Measurements from ENCODE around the gene PTPRD.
"Not testable (repeated sequence)": the region's sequence is repeated elsewhere in the genome, so short reads cannot be mapped to it uniquely, and the experiment has no call there.

PTPRD gene

GRCh38 chr9:10434412-10434811 is 178.4 kb downstream of the PTPRD start:
- H3K9me3 Mint-ChIP-seq: peaks cover 7% of the 10 kb centered on the region
- no peaks in the 10 kb centered on the region for H3K4me1 Mint-ChIP-seq (ENCODE audit: low read depth)
- no peak overlapping the region for H3K27ac Mint-ChIP-seq
- H3K27me3 Mint-ChIP-seq: no peaks in the 10 kb centered on the region
- DNase-seq: no peak
- no peak overlapping the region for H3K4me3 Mint-ChIP-seq
- H3K36me3 Mint-ChIP-seq (ENCODE audit: low read depth): no peaks in the 10 kb centered on the region

- no peak for DNase-seq
- no peak overlapping the region for H3K27ac Mint-ChIP-seq
- H3K4me3 Mint-ChIP-seq: no peak overlapping the region
- H3K36me3 Mint-ChIP-seq (ENCODE audit: low read depth): no peaks in the 10 kb centered on the region
- no peaks in the 10 kb centered on the region for H3K27me3 Mint-ChIP-seq
- H3K4me1 Mint-ChIP-seq (ENCODE audit: low read depth): no peaks in the 10 kb centered on the region
- peaks cover 25% of the 10 kb centered on the region for H3K9me3 Mint-ChIP-seq
Measured at GRCh38 chr9:10411272-10411671, 201.5 kb downstream of the PTPRD start.

GRCh38 chr9:10403283-10403682 is 209.5 kb downstream of the PTPRD start:
- no peak for DNase-seq
- no peak overlapping the region for H3K27ac Mint-ChIP-seq
- H3K36me3 Mint-ChIP-seq (ENCODE audit: low read depth): no peaks in the 10 kb centered on the region
- H3K4me3 Mint-ChIP-seq: no peak overlapping the region
- no peaks in the 10 kb centered on the region for H3K4me1 Mint-ChIP-seq (ENCODE audit: low read depth)
- peaks cover 14% of the 10 kb centered on the region for H3K9me3 Mint-ChIP-seq
- no peaks in the 10 kb centered on the region for H3K27me3 Mint-ChIP-seq

- Mint-ChIP-seq H3K4me3 (no peak overlapping the region), H3K9me3 (peaks cover 8% of the 10 kb centered on the region), H3K36me3 (ENCODE audit: low read depth) (no peaks in the 10 kb centered on the region), H3K27me3 (no peaks in the 10 kb centered on the region), H3K27ac (no peak overlapping the region), H3K4me1 (ENCODE audit: low read depth) (no peaks in the 10 kb centered on the region)
- DNase-seq: no peak
Measured at GRCh38 chr9:10396615-10397014, 216.2 kb downstream of the PTPRD start.

GRCh38 chr9:10387282-10387681 is 225.5 kb downstream of the PTPRD start:
- Mint-ChIP-seq H3K36me3 (ENCODE audit: low read depth) (no peaks in the 10 kb centered on the region), H3K4me3 (no peak overlapping the region), H3K4me1 (ENCODE audit: low read depth) (no peaks in the 10 kb centered on the region), H3K27me3 (no peaks in the 10 kb centered on the region), H3K9me3 (peaks cover 22% of the 10 kb centered on the region), H3K27ac (no peak overlapping the region)
- no peak for DNase-seq

GRCh38 chr9:10371824-10372223 is 241.0 kb downstream of the PTPRD start:
- peaks cover 10% of the 10 kb centered on the region for H3K9me3 Mint-ChIP-seq

GRCh38 chr9:10366171-10366779 is 246.5 kb downstream of the PTPRD start:
- Mint-ChIP-seq H3K27me3 (no peaks in the 10 kb centered on the region), H3K36me3 (ENCODE audit: low read depth) (no peaks in the 10 kb centered on the region), H3K4me1 (ENCODE audit: low read depth) (no peaks in the 10 kb centered on the region), H3K4me3 (no peak overlapping the region), H3K9me3 (peaks cover 12% of the 10 kb centered on the region), H3K27ac (no peak overlapping the region)
- no peak for DNase-seq

More at GRCh38 chr9:10371824-10372223, 241.0 kb downstream of the PTPRD start:
- Mint-ChIP-seq H3K27me3 (no peaks in the 10 kb centered on the region), H3K4me3 (no peak overlapping the region), H3K27ac (no peak overlapping the region), H3K4me1 (ENCODE audit: low read depth) (no peaks in the 10 kb centered on the region), H3K36me3 (ENCODE audit: low read depth) (no peaks in the 10 kb centered on the region)
- DNase-seq: no peak

- Mint-ChIP-seq H3K36me3 (ENCODE audit: low read depth) (no peaks in the 10 kb centered on the region), H3K4me1 (ENCODE audit: low read depth) (no peaks in the 10 kb centered on the region), H3K4me3 (no peak overlapping the region), H3K27ac (no peak overlapping the region), H3K9me3 (peaks cover 7% of the 10 kb centered on the region), H3K27me3 (no peaks in the 10 kb centered on the region)
- DNase-seq: no peak
Measured at GRCh38 chr9:10354591-10354990, 258.2 kb downstream of the PTPRD start.

GRCh38 chr9:10345621-10346020 is 267.2 kb downstream of the PTPRD start:
- not testable (repeated sequence) for H3K36me3 Mint-ChIP-seq (ENCODE audit: low read depth); DNase-seq; H3K4me1 Mint-ChIP-seq (ENCODE audit: low read depth); H3K27me3 Mint-ChIP-seq; H3K4me3 Mint-ChIP-seq; H3K27ac Mint-ChIP-seq
- peaks cover 11% of the 10 kb centered on the region for H3K9me3 Mint-ChIP-seq

GRCh38 chr9:10341057-10341456 is 271.7 kb downstream of the PTPRD start:
- Mint-ChIP-seq H3K36me3 (ENCODE audit: low read depth) (no peaks in the 10 kb centered on the region), H3K9me3 (peaks cover 10% of the 10 kb centered on the region)

GRCh38 chr9:10339152-10339551 is 273.6 kb downstream of the PTPRD start:
- no peaks in the 10 kb centered on the region for H3K27me3 Mint-ChIP-seq
- H3K4me3 Mint-ChIP-seq: no peak overlapping the region

More at GRCh38 chr9:10341057-10341456, 271.7 kb downstream of the PTPRD start:
- no peaks in the 10 kb centered on the region for H3K4me1 Mint-ChIP-seq (ENCODE audit: low read depth)
- no peaks in the 10 kb centered on the region for H3K27me3 Mint-ChIP-seq
- H3K4me3 Mint-ChIP-seq: no peak overlapping the region
- no peak for DNase-seq
- H3K27ac Mint-ChIP-seq: no peak overlapping the region

GRCh38 chr9:10331157-10331556 is 281.6 kb downstream of the PTPRD start:
- H3K27me3 Mint-ChIP-seq: no peaks in the 10 kb centered on the region
- H3K27ac Mint-ChIP-seq: no peak overlapping the region
- H3K9me3 Mint-ChIP-seq: peaks cover 15% of the 10 kb centered on the region
- H3K36me3 Mint-ChIP-seq (ENCODE audit: low read depth): no peaks in the 10 kb centered on the region
- no peak overlapping the region for H3K4me3 Mint-ChIP-seq
- H3K4me1 Mint-ChIP-seq (ENCODE audit: low read depth): no peaks in the 10 kb centered on the region
- no peak for DNase-seq

More at GRCh38 chr9:10339152-10339551, 273.6 kb downstream of the PTPRD start:
- Mint-ChIP-seq H3K4me1 (ENCODE audit: low read depth) (no peaks in the 10 kb centered on the region), H3K36me3 (ENCODE audit: low read depth) (no peaks in the 10 kb centered on the region), H3K9me3 (peaks cover 16% of the 10 kb centered on the region), H3K27ac (no peak overlapping the region)
- DNase-seq: no peak

GRCh38 chr9:10282084-10282483 is 330.7 kb downstream of the PTPRD start:
- no peaks in the 10 kb centered on the region for H3K27me3 Mint-ChIP-seq

GRCh38 chr9:10274988-10275387 is 337.8 kb downstream of the PTPRD start:
- H3K4me3 Mint-ChIP-seq: no peak overlapping the region

More at GRCh38 chr9:10282084-10282483, 330.7 kb downstream of the PTPRD start:
- DNase-seq: no peak
- Mint-ChIP-seq H3K27ac (no peak overlapping the region), H3K4me3 (no peak overlapping the region), H3K4me1 (ENCODE audit: low read depth) (no peaks in the 10 kb centered on the region), H3K9me3 (no peaks in the 10 kb centered on the region), H3K36me3 (ENCODE audit: low read depth) (no peaks in the 10 kb centered on the region)

GRCh38 chr9:10274175-10274574 is 338.6 kb downstream of the PTPRD start:
- no peak for DNase-seq
- H3K27ac Mint-ChIP-seq: no peak overlapping the region
- H3K9me3 Mint-ChIP-seq: peaks cover 3% of the 10 kb centered on the region
- no peaks in the 10 kb centered on the region for H3K4me1 Mint-ChIP-seq (ENCODE audit: low read depth)
- H3K4me3 Mint-ChIP-seq: no peak overlapping the region
- H3K36me3 Mint-ChIP-seq (ENCODE audit: low read depth): no peaks in the 10 kb centered on the region
- no peaks in the 10 kb centered on the region for H3K27me3 Mint-ChIP-seq

More at GRCh38 chr9:10274988-10275387, 337.8 kb downstream of the PTPRD start:
- H3K27me3 Mint-ChIP-seq: no peaks in the 10 kb centered on the region
- H3K9me3 Mint-ChIP-seq: peaks cover 3% of the 10 kb centered on the region
- H3K36me3 Mint-ChIP-seq (ENCODE audit: low read depth): no peaks in the 10 kb centered on the region
- no peak for DNase-seq
- H3K27ac Mint-ChIP-seq: no peak overlapping the region
- no peaks in the 10 kb centered on the region for H3K4me1 Mint-ChIP-seq (ENCODE audit: low read depth)

GRCh38 chr9:10272830-10273229 is 340.0 kb downstream of the PTPRD start:
- no peak overlapping the region for H3K27ac Mint-ChIP-seq
- peaks cover 5% of the 10 kb centered on the region for H3K9me3 Mint-ChIP-seq
- no peaks in the 10 kb centered on the region for H3K36me3 Mint-ChIP-seq (ENCODE audit: low read depth)
- no peak overlapping the region for H3K4me3 Mint-ChIP-seq
- DNase-seq: no peak
- no peaks in the 10 kb centered on the region for H3K27me3 Mint-ChIP-seq
- no peaks in the 10 kb centered on the region for H3K4me1 Mint-ChIP-seq (ENCODE audit: low read depth)

Data from activated T-cell treated with anti-CD3 and anti-CD28 coated beads, Interleukin-2, amount 50 U/mL, for 24 hours (primary cell).